ENCODE results near the gene SEMA4D.

The SEMA4D gene

GRCh38 chr9:89427621-89428221 lies 70.2 kb downstream of the SEMA4D start:
- no peak overlapping the region for H3K9ac ChIP-seq (ENCODE audit: low read depth, low read length)
- H3K4me1 ChIP-seq (ENCODE audit: insufficient read depth, low read length), result peaks cover 9% of the 10 kb centered on the region
- no peaks in the 10 kb centered on the region for H3K36me3 ChIP-seq (ENCODE audit: insufficient read depth, low read length)
- H3K9me3 ChIP-seq (ENCODE audit: control insufficient read depth, insufficient read depth, low read length), result no peaks in the 10 kb centered on the region

GRCh38 chr9:89426384-89426961 lies 71.4 kb downstream of the SEMA4D start:
- Histone ChIP-seq H3K36me3 (ENCODE audit: insufficient read depth, low read length) (no peaks in the 10 kb centered on the region), H3K4me1 (ENCODE audit: insufficient read depth, low read length) (peaks cover 6% of the 10 kb centered on the region), H3K9me3 (ENCODE audit: control insufficient read depth, insufficient read depth, low read length) (no peaks in the 10 kb centered on the region), H3K9ac (ENCODE audit: low read depth, low read length) (no peak overlapping the region)

DNA sequence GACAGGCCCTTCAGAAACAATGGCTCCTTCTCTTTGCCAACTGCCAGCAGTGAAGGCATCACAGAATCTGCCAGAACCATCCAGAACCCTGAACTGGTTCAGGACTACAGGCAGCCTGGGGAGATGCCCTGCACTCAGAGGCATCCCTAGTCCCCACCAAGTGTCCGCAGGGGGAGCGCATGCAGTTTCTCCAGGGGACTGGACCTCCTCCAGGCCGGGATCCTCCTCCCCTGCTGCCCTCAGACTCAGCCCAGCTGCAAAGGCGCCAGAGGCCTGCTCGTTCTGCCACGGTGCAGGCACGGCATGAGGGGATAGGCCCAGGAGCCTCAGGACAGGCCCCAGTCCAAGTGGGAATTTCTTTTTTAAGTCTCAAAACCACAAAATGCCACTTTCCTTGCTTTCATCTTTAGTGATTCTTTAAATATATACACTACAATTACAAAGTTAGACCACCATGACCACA lies 72.0 kb downstream of the SEMA4D start:
- H3K4me1 ChIP-seq (ENCODE audit: insufficient read depth, low read length), result peaks cover 6% of the 10 kb centered on the region
- H3K9ac ChIP-seq (ENCODE audit: low read depth, low read length), result no peak overlapping the region
- no peaks in the 10 kb centered on the region for H3K36me3 ChIP-seq (ENCODE audit: insufficient read depth, low read length)
- H3K9me3 ChIP-seq (ENCODE audit: control insufficient read depth, insufficient read depth, low read length), result no peaks in the 10 kb centered on the region

GRCh38 chr9:89425024-89425805 lies 72.7 kb downstream of the SEMA4D start:
- no peaks in the 10 kb centered on the region for H3K9me3 ChIP-seq (ENCODE audit: control insufficient read depth, insufficient read depth, low read length)
- H3K36me3 ChIP-seq (ENCODE audit: insufficient read depth, low read length), result no peaks in the 10 kb centered on the region
- no peak overlapping the region for H3K9ac ChIP-seq (ENCODE audit: low read depth, low read length)
- peaks cover 6% of the 10 kb centered on the region for H3K4me1 ChIP-seq (ENCODE audit: insufficient read depth, low read length)

DNA sequence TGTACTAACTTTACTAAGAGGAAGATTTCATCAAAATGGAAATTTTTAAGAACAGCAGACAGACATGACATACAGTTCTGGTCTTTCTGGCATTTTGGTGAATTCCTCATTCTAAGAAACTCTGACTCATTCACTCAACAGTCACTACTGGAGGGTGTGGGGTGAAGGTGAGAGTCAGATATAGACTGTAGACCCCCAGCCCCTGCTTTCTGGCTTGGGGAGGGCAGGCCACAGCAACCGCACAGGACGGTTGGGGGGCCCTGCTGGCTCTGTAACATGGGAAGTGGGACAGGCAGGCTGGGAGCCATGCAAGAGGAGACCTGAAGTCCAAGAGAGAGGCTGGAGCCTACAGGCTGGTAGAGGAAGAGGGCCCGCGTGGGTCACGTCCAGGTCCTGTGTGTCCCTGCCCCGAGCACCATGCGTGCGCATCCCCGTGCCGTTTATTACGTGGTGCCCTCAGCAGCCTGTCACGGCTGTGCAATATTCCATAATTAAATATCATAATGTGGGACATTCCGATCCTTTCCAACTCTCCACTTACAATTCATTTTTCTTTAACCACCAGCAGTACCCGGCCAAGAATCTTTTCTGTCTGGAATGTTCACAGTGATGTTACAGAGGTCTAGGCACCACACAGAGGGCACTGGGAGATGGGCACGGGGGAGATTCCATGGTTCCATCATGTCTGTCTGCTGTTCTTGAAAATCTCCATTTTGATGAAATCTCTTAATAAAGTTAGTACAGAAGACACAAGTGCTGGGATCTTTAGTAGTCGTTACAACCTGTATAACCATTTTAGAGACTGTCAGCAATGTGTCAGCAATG lies 75.5 kb downstream of the SEMA4D start:
- no peak overlapping the region for H3K9ac ChIP-seq (ENCODE audit: low read depth, low read length)
- no peaks in the 10 kb centered on the region; the same call in 1 of the 2 replicates for H3K4me1 ChIP-seq (ENCODE audit: insufficient read depth, low read length)
- H3K9me3 ChIP-seq (ENCODE audit: control insufficient read depth, insufficient read depth, low read length), result no peaks in the 10 kb centered on the region
- no peaks in the 10 kb centered on the region for H3K36me3 ChIP-seq (ENCODE audit: insufficient read depth, low read length)

GRCh38 chr9:89421595-89421994 lies 76.3 kb downstream of the SEMA4D start:
- Histone ChIP-seq H3K9me3 (ENCODE audit: control insufficient read depth, insufficient read depth, low read length) (no peaks in the 10 kb centered on the region), H3K9ac (ENCODE audit: low read depth, low read length) (no peak overlapping the region), H3K4me1 (ENCODE audit: insufficient read depth, low read length) (no peaks in the 10 kb centered on the region; the same call in 1 of the 2 replicates), H3K36me3 (ENCODE audit: insufficient read depth, low read length) (no peaks in the 10 kb centered on the region)

DNA sequence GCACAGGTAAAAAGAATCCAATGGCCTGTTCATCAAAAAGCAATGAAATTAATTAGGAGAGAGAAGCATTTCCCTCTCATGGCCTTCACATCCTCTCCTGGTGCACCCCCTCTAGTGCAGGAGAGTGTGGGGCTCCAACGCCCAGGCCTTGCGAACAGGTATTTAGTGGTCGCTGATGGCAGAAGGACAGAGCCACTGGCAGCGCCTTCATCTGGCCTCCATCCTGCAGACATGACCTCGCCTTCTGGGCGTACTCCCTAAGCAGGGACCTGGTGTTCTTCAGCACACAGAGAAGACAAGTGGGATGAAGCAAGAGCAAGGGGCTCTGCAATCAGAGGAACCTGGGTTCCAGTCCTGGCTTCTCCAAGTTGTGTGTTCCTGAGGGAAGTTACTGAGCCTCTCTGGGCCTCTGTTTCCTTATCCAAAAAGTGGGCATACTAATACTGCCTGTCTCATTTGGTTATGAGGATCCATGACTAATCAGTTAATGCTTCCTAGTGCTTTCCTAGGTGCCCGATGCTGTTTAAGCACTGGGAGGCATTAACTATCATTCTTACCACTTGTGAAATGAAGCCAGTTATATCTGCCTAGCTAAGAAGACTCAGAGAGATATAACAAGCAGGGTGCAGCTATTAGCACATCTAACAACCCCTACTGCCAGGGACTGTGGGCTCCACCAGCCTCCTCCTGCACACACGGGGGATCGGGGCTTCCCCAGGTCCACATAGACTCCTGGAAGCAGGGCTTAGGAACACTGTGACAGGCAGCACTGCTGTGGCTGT lies 77.3 kb downstream of the SEMA4D start:
- Histone ChIP-seq H3K4me1 (ENCODE audit: insufficient read depth, low read length) (no peaks in the 10 kb centered on the region), H3K9ac (ENCODE audit: low read depth, low read length) (no peak overlapping the region), H3K36me3 (ENCODE audit: insufficient read depth, low read length) (no peaks in the 10 kb centered on the region), H3K9me3 (ENCODE audit: control insufficient read depth, insufficient read depth, low read length) (no peaks in the 10 kb centered on the region)

GRCh38 chr9:89419978-89420394 lies 77.9 kb downstream of the SEMA4D start:
- Histone ChIP-seq H3K9ac (ENCODE audit: low read depth, low read length) (no peak overlapping the region), H3K9me3 (ENCODE audit: control insufficient read depth, insufficient read depth, low read length) (no peaks in the 10 kb centered on the region), H3K36me3 (ENCODE audit: insufficient read depth, low read length) (no peaks in the 10 kb centered on the region), H3K4me1 (ENCODE audit: insufficient read depth, low read length) (no peaks in the 10 kb centered on the region)

- Histone ChIP-seq H3K4me1 (ENCODE audit: insufficient read depth, low read length) (no peaks in the 10 kb centered on the region), H3K9ac (ENCODE audit: low read depth, low read length) (no peak overlapping the region), H3K9me3 (ENCODE audit: control insufficient read depth, insufficient read depth, low read length) (no peaks in the 10 kb centered on the region), H3K36me3 (ENCODE audit: insufficient read depth, low read length) (no peaks in the 10 kb centered on the region)
These were observed 78.9 kb downstream of the SEMA4D start for GRCh38 chr9:89418882-89419640.

- Histone ChIP-seq H3K9me3 (ENCODE audit: control insufficient read depth, insufficient read depth, low read length) (no peaks in the 10 kb centered on the region), H3K4me1 (ENCODE audit: insufficient read depth, low read length) (peaks cover 3% of the 10 kb centered on the region; the same call in 1 of the 2 replicates), H3K36me3 (ENCODE audit: insufficient read depth, low read length) (no peaks in the 10 kb centered on the region), H3K9ac (ENCODE audit: low read depth, low read length) (no peak overlapping the region)
These were observed 79.5 kb downstream of the SEMA4D start for GRCh38 chr9:89418474-89418845.

GRCh38 chr9:89417832-89418473 lies 80.0 kb downstream of the SEMA4D start:
- Histone ChIP-seq H3K36me3 (ENCODE audit: insufficient read depth, low read length) (no peaks in the 10 kb centered on the region), H3K9ac (ENCODE audit: low read depth, low read length) (no peak overlapping the region), H3K4me1 (ENCODE audit: insufficient read depth, low read length) (peaks cover 6% of the 10 kb centered on the region; the same call in 1 of the 2 replicates)

DNA sequence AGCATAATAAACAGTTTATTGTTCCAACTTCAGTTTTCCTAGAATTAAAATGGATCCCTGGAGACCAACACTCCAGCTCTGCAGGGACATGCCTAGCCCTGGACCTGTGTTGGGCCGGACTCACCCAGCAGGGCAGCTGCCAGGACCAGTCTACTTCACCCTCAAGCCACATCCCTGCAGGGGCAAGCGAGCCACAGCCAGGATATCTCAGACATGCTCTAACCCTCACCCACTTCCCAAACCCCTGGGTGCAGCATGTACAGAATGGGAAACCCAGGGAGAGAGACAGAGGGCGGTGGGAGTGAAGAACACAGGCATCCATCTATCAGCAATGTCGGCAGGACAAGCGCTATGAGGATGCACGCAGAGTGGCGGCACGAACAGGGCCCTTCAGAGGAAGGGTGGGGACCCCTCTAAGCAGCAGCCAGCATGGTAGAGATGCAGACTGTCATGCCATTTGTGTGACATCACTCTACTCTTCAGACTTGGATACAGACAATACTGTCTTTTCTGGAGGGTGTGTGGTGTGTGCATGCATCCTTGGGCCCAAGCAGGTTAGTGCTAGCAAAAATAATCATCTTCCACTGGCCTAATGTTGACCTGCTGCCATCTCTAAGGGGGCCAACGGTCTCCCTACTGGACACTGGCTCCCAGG lies 83.1 kb downstream of the SEMA4D start:
- Histone ChIP-seq H3K36me3 (ENCODE audit: insufficient read depth, low read length) (no peaks in the 10 kb centered on the region), H3K9ac (ENCODE audit: low read depth, low read length) (no peak overlapping the region), H3K9me3 (ENCODE audit: control insufficient read depth, insufficient read depth, low read length) (no peaks in the 10 kb centered on the region), H3K4me1 (ENCODE audit: insufficient read depth, low read length) (peaks cover 10% of the 10 kb centered on the region)

More at GRCh38 chr9:89417832-89418473, 80.0 kb downstream of the SEMA4D start:
- H3K9me3 ChIP-seq (ENCODE audit: control insufficient read depth, insufficient read depth, low read length), result no peaks in the 10 kb centered on the region
